Hippocampal formation (tissue), 2 donors: ENCODE results near the gene BTBD1.
A peak's percentile ranks its signal among the peaks of the same experiment; 100 is the strongest.

Experiments
- DNase-seq, 2 donors: peaks; one replicate each; lab custom pipeline; 2025; lab: John Stamatoyannopoulos, UW

Gene BTBD1

GRCh38 chr15:83066734-83067637, at the start of gene BTBD1:
Gene BTBD1, minus strand, starts transcription at chr15:83067252. Its CDS starts 101 bp downstream, at chr15:83067151.
- peak; percentile 80 to 81 for DNase-seq

- no peak for DNase-seq
Observed at GRCh38 chr15:83115831-83116565, 48.9 kb upstream of the BTBD1 start.

- DNase-seq = no peak
Observed at GRCh38 chr15:83115410-83115809, 48.4 kb upstream of the BTBD1 start.

- DNase-seq = no peak
Observed at GRCh38 chr15:83114856-83115255, 47.8 kb upstream of the BTBD1 start.

GRCh38 chr15:83113881-83114674, 47.0 kb upstream of the BTBD1 start:
- no peak for DNase-seq

GRCh38 chr15:83112956-83113299, 45.9 kb upstream of the BTBD1 start:
- DNase-seq = no peak

- no peak for DNase-seq
Observed at GRCh38 chr15:83112233-83112955, 45.3 kb upstream of the BTBD1 start.

- DNase-seq = no peak
Observed at GRCh38 chr15:83111149-83111548, 44.1 kb upstream of the BTBD1 start.

GRCh38 chr15:83110381-83110780, 43.3 kb upstream of the BTBD1 start:
- DNase-seq = no peak

GRCh38 chr15:83109532-83109931, 42.5 kb upstream of the BTBD1 start:
- no peak for DNase-seq

- peak; percentile 35 to 47 for DNase-seq
Observed at GRCh38 chr15:83108266-83109219, 41.5 kb upstream of the BTBD1 start.

GRCh38 chr15:83107841-83108181, 40.8 kb upstream of the BTBD1 start:
- DNase-seq = no peak

GRCh38 chr15:83106994-83107840, 40.2 kb upstream of the BTBD1 start, which contains the start of gene TM6SF1:
Gene TM6SF1, plus strand, starts transcription at chr15:83107645. Its CDS starts 36 bp downstream, at chr15:83107681.
- no peak for DNase-seq

GRCh38 chr15:83105440-83105839, 38.4 kb upstream of the BTBD1 start:
- DNase-seq = no peak

- no peak for DNase-seq
Observed at GRCh38 chr15:83104141-83104540, 37.1 kb upstream of the BTBD1 start.

GRCh38 chr15:83102346-83102745, 35.3 kb upstream of the BTBD1 start:
- DNase-seq = no peak

- no peak for DNase-seq
Observed at GRCh38 chr15:83100097-83100646, 33.1 kb upstream of the BTBD1 start.

- DNase-seq = no peak
Observed at GRCh38 chr15:83099290-83099689, 32.2 kb upstream of the BTBD1 start.

- no peak for DNase-seq
Observed at GRCh38 chr15:83098079-83098478, 31.0 kb upstream of the BTBD1 start.
